PC-9 (cell line): ENCODE measurements around the gene CCER1. TPM values are rescaled to one million over a fixed set of nuclear protein-coding genes. Genes with fewer than 3 reads are reported as not detected.

ENCODE experiments used
- BruUV-seq: library from RNA; stranded (reverse); fragments of 400-500 nt; replicated peaks from 2 replicates; lab custom pipeline; 2021; lab: Mats Ljungman, UMichigan
- CTCF ChIA-PET: fragments of 300-600 bp; sonication (Branson Sonifier 250); formaldehyde crosslinking; loops from one replicate; lab custom pipeline; 2022; ENCODE audit warnings: antibody characterized with exemption; lab: Charles Lee
- POLR2A ChIA-PET: fragments of 300-600 bp; sonication (Branson Sonifier 250); formaldehyde crosslinking; loops from one replicate; lab custom pipeline; 2022; ENCODE audit warnings: antibody characterized with exemption; ENCODE audit not compliant: unreplicated experiment; lab: Charles Lee
- DNase-seq, 2 experiments: peaks; one replicate each; pipeline versions ENCODE4 v3.0.0 to v3.0.0-alpha.2; 2015 to 2022; ENCODE audit warnings: mixed read lengths in 1 of 2
- H2AFZ ChIP-seq: fragments of 200-600 bp; sonication (generic); 2 replicates; pipeline ENCODE4 v1.8.1; 2017; ENCODE audit warnings: antibody characterized with exemption
- H3F3A ChIP-seq: fragments of 200-600 bp; sonication (generic); 2 replicates; pipeline ENCODE4 v1.8.1; 2017; ENCODE audit warnings: antibody characterized with exemption, mild to moderate bottlenecking, low read depth; ENCODE audit not compliant: insufficient read depth
- H3K27ac ChIP-seq: fragments of 200-600 bp; sonication (generic); 2 replicates; pipeline ENCODE4 v1.6.1; 2016; ENCODE audit warnings: mixed run types
- H3K27me3 ChIP-seq: fragments of 200-600 bp; sonication (generic); 2 replicates; pipeline ENCODE4 v1.6.1; 2016; ENCODE audit warnings: low read depth, mixed run types; ENCODE audit not compliant: insufficient read depth
- H3K36me3 ChIP-seq: fragments of 200-600 bp; sonication (generic); 2 replicates; pipeline ENCODE4 v1.6.1; 2016; ENCODE audit warnings: low read depth, mixed run types
- H3K4me1 ChIP-seq: fragments of 200-600 bp; sonication (generic); replicated peaks from 2 replicates; pipeline ENCODE4 v1.6.1; 2016; ENCODE audit warnings: mixed run types; ENCODE audit not compliant: insufficient read depth
- H3K4me2 ChIP-seq: fragments of 200-600 bp; sonication (generic); 2 replicates; pipeline ENCODE4 v1.6.1; 2017; ENCODE audit warnings: mixed run types
- H3K4me3 ChIP-seq: fragments of 200-600 bp; sonication (generic); 2 replicates; pipeline ENCODE4 v1.6.1; 2016; ENCODE audit warnings: mixed run types
- H3K79me2 ChIP-seq: fragments of 200-600 bp; sonication (generic); 2 replicates; pipeline ENCODE4 v1.6.1; 2017; ENCODE audit warnings: low read depth, mixed run types
- H3K9me2 ChIP-seq: fragments of 200-600 bp; sonication (generic); 2 replicates; pipeline ENCODE4 v1.8.1; 2017; ENCODE audit warnings: mild to moderate bottlenecking; ENCODE audit not compliant: insufficient read depth
- H3K9me3 ChIP-seq: fragments of 200-600 bp; sonication (generic); 2 replicates; pipeline ENCODE4 v1.8.1; 2016; ENCODE audit warnings: low read depth; ENCODE audit not compliant: insufficient read depth
- H4K20me1 ChIP-seq: fragments of 200-600 bp; sonication (generic); 2 replicates; pipeline ENCODE4 v1.8.1; 2017; ENCODE audit not compliant: insufficient read depth
- CTCF ChIP-seq: fragments of 200-600 bp; sonication (generic); conservative IDR thresholded peaks from 2 replicates; pipeline ENCODE4 v1.6.1; 2017; ENCODE audit warnings: mixed run types, antibody characterized with exemption, mild to moderate bottlenecking, moderate library complexity
- EZH2 ChIP-seq: fragments of 200-600 bp; sonication (generic); IDR thresholded peaks from 2 replicates; pipeline ENCODE4 v1.8.0; 2017; ENCODE audit warnings: antibody characterized with exemption, low read depth
- intact Hi-C: fragments of 100-400 bp; cut with micrococcal nuclease; formaldehyde crosslinking; loops from one replicate; pipeline ENCODE4 v1.10.0; 2022; ENCODE audit not compliant: unreplicated experiment
- total RNA-seq: library from RNA; stranded (reverse); gene quantifications from 2 replicates; pipeline ENCODE4 v1.2.3, GENCODE V29; 2021

The CCER1 gene
- total RNA-seq, 1 experiment from 2014 or later = not detected

- TF ChIP-seq CTCF = no peak
- TF ChIP-seq EZH2 = no peak
- Histone ChIP-seq H2AFZ (no peak overlapping the region), H3K9me2 (no peaks in the 10 kb centered on the region), H3K27me3 (no peaks in the 10 kb centered on the region), H3K4me3 (no peak overlapping the region), H4K20me1 (no peaks in the 10 kb centered on the region), H3K4me2 (no peak overlapping the region), H3K27ac (no peak overlapping the region), H3K4me1 (no peaks in the 10 kb centered on the region), H3K36me3 (no peaks in the 10 kb centered on the region), H3F3A (no peaks in the 10 kb centered on the region), H3K9me3 (no peaks in the 10 kb centered on the region), H3K79me2 (no peaks in the 10 kb centered on the region)
- CTCF ChIA-PET = no interaction called here
- no TSS peak for BruUV-seq
- POLR2A ChIA-PET = no interaction called here
- intact Hi-C loops = no loop called here
- DNase-seq = no peak
Observed at GRCh38 chr12:90917431-90917830, 37.5 kb downstream of the CCER1 start.

- Histone ChIP-seq H3K27ac (no peak overlapping the region), H2AFZ (no peak overlapping the region), H3K79me2 (no peaks in the 10 kb centered on the region), H3K4me1 (no peaks in the 10 kb centered on the region), H3F3A (no peaks in the 10 kb centered on the region), H3K4me3 (no peak overlapping the region), H3K36me3 (no peaks in the 10 kb centered on the region), H3K27me3 (no peaks in the 10 kb centered on the region), H4K20me1 (no peaks in the 10 kb centered on the region), H3K9me2 (no peaks in the 10 kb centered on the region), H3K4me2 (no peak overlapping the region), H3K9me3 (no peaks in the 10 kb centered on the region)
- POLR2A ChIA-PET = no interaction called here
- no peak for TF ChIP-seq CTCF
- no peak for TF ChIP-seq EZH2
- BruUV-seq = no TSS peak
- CTCF ChIA-PET = no interaction called here
- no peak for DNase-seq
- intact Hi-C loops = no loop called here
Observed at GRCh38 chr12:90916516-90916915, 38.5 kb downstream of the CCER1 start.

DNA sequence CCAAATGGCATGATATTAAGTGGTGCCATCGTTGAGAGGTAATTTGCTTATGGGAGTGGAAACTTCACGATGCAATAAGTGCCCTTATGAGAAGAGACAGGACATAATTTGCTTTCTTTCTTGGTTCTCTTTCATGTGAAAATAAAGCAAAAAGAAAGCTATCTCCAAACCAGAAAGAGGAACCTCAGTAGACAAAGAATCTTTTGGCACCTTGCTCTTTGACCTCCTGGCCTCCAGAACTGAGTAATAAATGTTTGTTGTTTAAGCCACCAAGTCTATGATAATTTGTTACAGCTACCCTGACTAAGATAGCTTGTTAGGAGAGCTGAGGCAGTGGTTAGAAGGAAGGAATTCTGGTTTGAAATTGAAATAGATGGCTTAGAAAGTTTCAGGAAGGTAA lies 39.6 kb downstream of the CCER1 start:
- H3K9me3 ChIP-seq = no peaks in the 10 kb centered on the region
- intact Hi-C loops = no loop called here
- H3K4me2 ChIP-seq = no peak overlapping the region
- no peak overlapping the region for H3K4me3 ChIP-seq
- DNase-seq = no peak
- BruUV-seq = no TSS peak
- no peaks in the 10 kb centered on the region for H3F3A ChIP-seq
- H3K79me2 ChIP-seq = no peaks in the 10 kb centered on the region
- no peaks in the 10 kb centered on the region for H3K36me3 ChIP-seq
- no peak for TF ChIP-seq CTCF
- no peak for TF ChIP-seq EZH2
- no peaks in the 10 kb centered on the region for H3K27me3 ChIP-seq
- no peaks in the 10 kb centered on the region for H4K20me1 ChIP-seq
- H3K9me2 ChIP-seq = no peaks in the 10 kb centered on the region
- H2AFZ ChIP-seq = no peak overlapping the region
- H3K27ac ChIP-seq = no peak overlapping the region
- no peaks in the 10 kb centered on the region for H3K4me1 ChIP-seq
- ChIA-PET POLR2A (no interaction called here), CTCF (no interaction called here)
